WTC11 (cell line): ENCODE measurements around the gene CEP152.

Source experiments
- CTCF ChIP-seq: fragments of 200-600 bp; IDR thresholded peaks from 2 replicates; pipeline ENCODE4 v1.8.0; 2022; ENCODE audit warnings: antibody characterized with exemption
- TP53 ChIP-seq: sonication (generic); formaldehyde crosslinking; IDR thresholded peaks from 2 replicates; pipeline ENCODE4 v1.8.1; 2023; ENCODE audit warnings: mild to moderate bottlenecking, missing genetic modification reagents
- USF2 ChIP-seq: sonication (generic); formaldehyde crosslinking; IDR thresholded peaks from 2 replicates; pipeline ENCODE4 v1.8.1; 2023; ENCODE audit warnings: mild to moderate bottlenecking, missing genetic modification reagents, moderate library complexity
- ZSCAN18 ChIP-seq: fragments of 250-450 bp; sonication (Bioruptor Pico); IDR thresholded peaks from 2 replicates; pipeline ENCODE4 v2.1.2; 2022; ENCODE audit warnings: mild to moderate bottlenecking, moderate library complexity
- TF ChIP-seq, protein P1 (sequence below): sonication (generic); formaldehyde crosslinking; IDR thresholded peaks from 2 replicates; pipeline ENCODE4 v1.8.0; 2022; ENCODE audit warnings: mild to moderate bottlenecking, missing genetic modification reagents
- TF ChIP-seq, protein P2 (sequence below): sonication (generic); formaldehyde crosslinking; IDR thresholded peaks from 2 replicates; pipeline ENCODE4 v1.8.0; 2022; ENCODE audit warnings: mild to moderate bottlenecking, missing genetic modification reagents

GRCh38 chr15:48858401-48858800, 47.5 kb upstream of the CEP152 start:
- no peak for TF ChIP-seq CTCF
- TF ChIP-seq TP53 (CRISPR knock-in tag), result no peak
- TF ChIP-seq, protein P1, sequence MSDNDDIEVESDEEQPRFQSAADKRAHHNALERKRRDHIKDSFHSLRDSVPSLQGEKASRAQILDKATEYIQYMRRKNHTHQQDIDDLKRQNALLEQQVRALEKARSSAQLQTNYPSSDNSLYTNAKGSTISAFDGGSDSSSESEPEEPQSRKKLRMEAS, result no peak
- TF ChIP-seq ZSCAN18 (CRISPR knock-in tag), result no peak
- no peak for TF ChIP-seq USF2 (CRISPR knock-in tag)
- TF ChIP-seq, protein P2, sequence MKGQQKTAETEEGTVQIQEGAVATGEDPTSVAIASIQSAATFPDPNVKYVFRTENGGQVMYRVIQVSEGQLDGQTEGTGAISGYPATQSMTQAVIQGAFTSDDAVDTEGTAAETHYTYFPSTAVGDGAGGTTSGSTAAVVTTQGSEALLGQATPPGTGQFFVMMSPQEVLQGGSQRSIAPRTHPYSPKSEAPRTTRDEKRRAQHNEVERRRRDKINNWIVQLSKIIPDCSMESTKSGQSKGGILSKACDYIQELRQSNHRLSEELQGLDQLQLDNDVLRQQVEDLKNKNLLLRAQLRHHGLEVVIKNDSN (CRISPR knock-in tag), result no peak
